ENCODE data around the gene TMEM145. TPM values are rescaled to one million over a fixed set of nuclear protein-coding genes. Genes with fewer than 3 reads are reported as not detected.

Gene TMEM145
- total and polyA plus RNA-seq, 10 of the 15 experiments (the other 5 are each of a cell fraction or from before 2014, with no cell fraction given), result 0.04 to 0.97 (median 0.16) TPM; not detected in 4

- no peak overlapping the region for H3K27ac ChIP-seq (ENCODE audit: control insufficient read depth, insufficient read depth)
- TF ChIP-seq CBFB (IDR thresholded peaks at IDR 0.05; ENCODE audit: low read depth) (no peak), MEF2A (IDR thresholded peaks at IDR 0.05; ENCODE audit: insufficient read depth, low read depth, low read length) (no peak), STAT3 (IDR thresholded peaks at IDR 0.05; ENCODE audit: low read depth, low read length) (no peak)
- no peak for ATAC-seq
- DNase-seq (ENCODE audit: low read depth, low spot score), result no peak
- H4K20me1 ChIP-seq (ENCODE audit: control insufficient read depth, insufficient read depth), result no peaks in the 10 kb centered on the region
- no peak overlapping the region for H3K4me3 ChIP-seq
- H3K4me1 ChIP-seq (ENCODE audit: control insufficient read depth, insufficient read depth, low read length), result peaks cover 7% of the 10 kb centered on the region
- H3K79me2 ChIP-seq (ENCODE audit: control insufficient read depth, insufficient read depth, low read length), result peaks cover 13% of the 10 kb centered on the region
- peaks cover 3 to 4% of the 10 kb centered on the region in 2 experiments; a peak in 1 of 4 replicates for H3K27me3 ChIP-seq (replicated peaks in 1 of 2; ENCODE audit: control insufficient read depth in 2 of 2, insufficient read depth in 2 of 2, low read length in 1 of 2)
- no peaks in the 10 kb centered on the region for H3K9me3 ChIP-seq (replicated peaks; ENCODE audit: control insufficient read depth, insufficient read depth, low read length)
- intact Hi-C loops (cut with micrococcal nuclease; ENCODE audit: unreplicated experiment), result loop anchor here (5.0 to 10.0 kb wide), 2 partner anchors 94 to 223 kb away; no protein-coding TSS in a partner anchor
- 4% methylated on average over 1 of the region's 1 CpG for WGBS (ENCODE audit: insufficient coverage, insufficient replicate concordance, low lambda C conversion rate, missing lambda C conversion rate)
- ChIA-PET CTCF (interaction anchor here (0.7 to 2.9 kb wide), 4 partner anchors 73 to 307 kb away, joined by 3 to 11 read pairs (median 5); no protein-coding TSS in a partner anchor), POLR2A (interaction anchor here (1.0 kb wide), 1 partner anchor 69 kb away, joined by 3 read pairs; no protein-coding TSS in a partner anchor), SMC1A (ENCODE audit: uncharacterized antibody, unreplicated experiment) (interaction anchor here (0.7 to 1.5 kb wide), 3 partner anchors 9 to 218 kb away, joined by 3 read pairs; no protein-coding TSS in a partner anchor), RAD21 (ENCODE audit: unreplicated experiment) (interaction anchor here (0.9 kb wide), 1 partner anchor 37 kb away, joined by 3 read pairs; no protein-coding TSS in a partner anchor)
- in situ Hi-C loops (cut with MboI), result no loop called here
- no peaks in the 10 kb centered on the region for H3K36me3 ChIP-seq (ENCODE audit: control insufficient read depth in 2 of 2, insufficient read depth in 2 of 2, low read length in 1 of 2)
- no peak for FAIRE-seq
- H3K9ac ChIP-seq (ENCODE audit: control insufficient read depth, insufficient read depth, low read length), result no peak overlapping the region
- H2AFZ ChIP-seq (ENCODE audit: control insufficient read depth, low read depth, low read length), result no peak overlapping the region
- BruUV-seq (replicated peaks), result no TSS peak
- H3K4me2 ChIP-seq (ENCODE audit: control insufficient read depth, insufficient read depth), result no peak overlapping the region
Measured at GRCh38 chr19:42328106-42328505, 15.0 kb downstream of the TMEM145 start.

DNA sequence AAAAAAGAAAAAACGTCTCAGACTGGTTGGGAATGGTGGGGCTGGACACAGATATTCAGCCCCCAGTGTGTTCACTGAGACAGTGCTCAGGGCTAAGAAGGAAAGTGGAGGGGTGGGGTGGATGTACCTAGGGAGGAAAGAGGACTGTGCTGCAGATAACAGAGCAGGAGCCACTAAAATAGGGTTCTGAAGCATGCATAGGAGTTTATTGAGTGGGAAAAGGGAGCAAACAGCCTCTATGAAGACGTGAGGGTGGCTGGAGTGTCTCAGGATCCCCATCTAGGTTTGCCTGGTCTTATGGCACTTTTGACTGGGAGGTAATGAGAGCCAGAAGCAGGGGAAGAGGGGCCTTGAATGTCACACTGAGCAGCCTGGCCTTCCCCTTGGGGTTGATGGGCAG is 15.7 kb downstream of the TMEM145 start:
- ATAC-seq (no peak), FAIRE-seq (no peak), DNase-seq (ENCODE audit: low read depth, low spot score) (no peak)
- no peaks in the 10 kb centered on the region for H4K20me1 ChIP-seq (ENCODE audit: control insufficient read depth, insufficient read depth)
- 41% methylated on average over 2 of the region's 2 CpGs for WGBS (ENCODE audit: insufficient coverage, insufficient replicate concordance, low lambda C conversion rate, missing lambda C conversion rate)
- H3K27ac ChIP-seq (ENCODE audit: control insufficient read depth, insufficient read depth), result no peak overlapping the region
- BruUV-seq (replicated peaks), result no TSS peak
- ChIA-PET POLR2A (interaction anchor here (1.0 kb wide), 1 partner anchor 68 kb away, joined by 3 read pairs; no protein-coding TSS in a partner anchor), SMC1A (ENCODE audit: uncharacterized antibody, unreplicated experiment) (no interaction called here), CTCF (interaction anchor here (1.9 to 2.9 kb wide), 2 partner anchors 72 to 105 kb away, joined by 7 to 11 read pairs; no protein-coding TSS in a partner anchor), RAD21 (ENCODE audit: unreplicated experiment) (no interaction called here)
- no peaks in the 10 kb centered on the region for H3K9me3 ChIP-seq (replicated peaks; ENCODE audit: control insufficient read depth, insufficient read depth, low read length)
- in situ Hi-C loops (cut with MboI), result no loop called here
- H3K27me3 ChIP-seq (replicated peaks in 1 of 2; ENCODE audit: control insufficient read depth in 2 of 2, insufficient read depth in 2 of 2, low read length in 1 of 2), result 0 out of 4 replicates have a peak, but pooled peaks cover 0 to 3% of the 10 kb centered on the region in 2 experiments
- peaks cover 13% of the 10 kb centered on the region for H3K79me2 ChIP-seq (ENCODE audit: control insufficient read depth, insufficient read depth, low read length)
- no peak overlapping the region for H3K4me2 ChIP-seq (ENCODE audit: control insufficient read depth, insufficient read depth)
- intact Hi-C loops (cut with micrococcal nuclease; ENCODE audit: unreplicated experiment), result loop anchor here (5.0 to 10.0 kb wide), 2 partner anchors 93 to 224 kb away; no protein-coding TSS in a partner anchor
- H3K4me1 ChIP-seq (ENCODE audit: control insufficient read depth, insufficient read depth, low read length), result peaks cover 7% of the 10 kb centered on the region
- TF ChIP-seq MYC (IDR thresholded peaks at IDR 0.05; ENCODE audit: insufficient read depth, insufficient read length, insufficient replicate concordance, low read length, severe bottlenecking) (no peak), ASH2L (IDR thresholded peaks at IDR 0.05; ENCODE audit: borderline replicate concordance, low read depth) (no peak), RBBP5 (conservative IDR thresholded peaks at IDR 0.05) (no peak), DPF2 (IDR thresholded peaks at IDR 0.05) (no peak), NRF1 (conservative IDR thresholded peaks at IDR 0.05; ENCODE audit: low read depth, low read length) (no peak), ZNF274 (IDR thresholded peaks at IDR 0.05; ENCODE audit: insufficient read depth, insufficient read length) (no peak), SMAD5 (IDR thresholded peaks at IDR 0.05; ENCODE audit: low read depth) (no peak), NFXL1 (IDR thresholded peaks at IDR 0.05; ENCODE audit: borderline replicate concordance) (no peak), ESRRA (IDR thresholded peaks at IDR 0.05; ENCODE audit: low read length) (no peak), SPI1 (IDR thresholded peaks at IDR 0.05; ENCODE audit: borderline replicate concordance, insufficient read depth, low read depth, low read length) (no peak), ZNF622 (IDR thresholded peaks at IDR 0.05) (no peak)
- TF ChIP-seq, protein P1, sequence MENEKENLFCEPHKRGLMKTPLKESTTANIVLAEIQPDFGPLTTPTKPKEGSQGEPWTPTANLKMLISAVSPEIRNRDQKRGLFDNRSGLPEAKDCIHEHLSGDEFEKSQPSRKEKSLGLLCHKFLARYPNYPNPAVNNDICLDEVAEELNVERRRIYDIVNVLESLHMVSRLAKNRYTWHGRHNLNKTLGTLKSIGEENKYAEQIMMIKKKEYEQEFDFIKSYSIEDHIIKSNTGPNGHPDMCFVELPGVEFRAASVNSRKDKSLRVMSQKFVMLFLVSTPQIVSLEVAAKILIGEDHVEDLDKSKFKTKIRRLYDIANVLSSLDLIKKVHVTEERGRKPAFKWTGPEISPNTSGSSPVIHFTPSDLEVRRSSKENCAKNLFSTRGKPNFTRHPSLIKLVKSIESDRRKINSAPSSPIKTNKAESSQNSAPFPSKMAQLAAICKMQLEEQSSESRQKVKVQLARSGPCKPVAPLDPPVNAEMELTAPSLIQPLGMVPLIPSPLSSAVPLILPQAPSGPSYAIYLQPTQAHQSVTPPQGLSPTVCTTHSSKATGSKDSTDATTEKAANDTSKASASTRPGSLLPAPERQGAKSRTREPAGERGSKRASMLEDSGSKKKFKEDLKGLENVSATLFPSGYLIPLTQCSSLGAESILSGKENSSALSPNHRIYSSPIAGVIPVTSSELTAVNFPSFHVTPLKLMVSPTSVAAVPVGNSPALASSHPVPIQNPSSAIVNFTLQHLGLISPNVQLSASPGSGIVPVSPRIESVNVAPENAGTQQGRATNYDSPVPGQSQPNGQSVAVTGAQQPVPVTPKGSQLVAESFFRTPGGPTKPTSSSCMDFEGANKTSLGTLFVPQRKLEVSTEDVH (IDR thresholded peaks at IDR 0.05; ENCODE audit: low read depth, partially characterized antibody), result no peak
- no peaks in the 10 kb centered on the region for H3K36me3 ChIP-seq (ENCODE audit: control insufficient read depth in 2 of 2, insufficient read depth in 2 of 2, low read length in 1 of 2)
- no peak overlapping the region for H3K4me3 ChIP-seq
- H2AFZ ChIP-seq (ENCODE audit: control insufficient read depth, low read depth, low read length), result no peak overlapping the region
- no peak overlapping the region for H3K9ac ChIP-seq (ENCODE audit: control insufficient read depth, insufficient read depth, low read length)

Data from GM12878 (cell line).